IPS-NIHi7 (cell line): ENCODE measurements around the gene WFIKKN1.

Experiments used
- DNase-seq: peaks from one replicate; pipeline ENCODE4 v3.0.0; 2012; ENCODE audit warnings: mixed read lengths; ENCODE audit errors: extremely low spot score

WFIKKN1 gene, protein sequence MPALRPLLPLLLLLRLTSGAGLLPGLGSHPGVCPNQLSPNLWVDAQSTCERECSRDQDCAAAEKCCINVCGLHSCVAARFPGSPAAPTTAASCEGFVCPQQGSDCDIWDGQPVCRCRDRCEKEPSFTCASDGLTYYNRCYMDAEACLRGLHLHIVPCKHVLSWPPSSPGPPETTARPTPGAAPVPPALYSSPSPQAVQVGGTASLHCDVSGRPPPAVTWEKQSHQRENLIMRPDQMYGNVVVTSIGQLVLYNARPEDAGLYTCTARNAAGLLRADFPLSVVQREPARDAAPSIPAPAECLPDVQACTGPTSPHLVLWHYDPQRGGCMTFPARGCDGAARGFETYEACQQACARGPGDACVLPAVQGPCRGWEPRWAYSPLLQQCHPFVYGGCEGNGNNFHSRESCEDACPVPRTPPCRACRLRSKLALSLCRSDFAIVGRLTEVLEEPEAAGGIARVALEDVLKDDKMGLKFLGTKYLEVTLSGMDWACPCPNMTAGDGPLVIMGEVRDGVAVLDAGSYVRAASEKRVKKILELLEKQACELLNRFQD

DNA sequence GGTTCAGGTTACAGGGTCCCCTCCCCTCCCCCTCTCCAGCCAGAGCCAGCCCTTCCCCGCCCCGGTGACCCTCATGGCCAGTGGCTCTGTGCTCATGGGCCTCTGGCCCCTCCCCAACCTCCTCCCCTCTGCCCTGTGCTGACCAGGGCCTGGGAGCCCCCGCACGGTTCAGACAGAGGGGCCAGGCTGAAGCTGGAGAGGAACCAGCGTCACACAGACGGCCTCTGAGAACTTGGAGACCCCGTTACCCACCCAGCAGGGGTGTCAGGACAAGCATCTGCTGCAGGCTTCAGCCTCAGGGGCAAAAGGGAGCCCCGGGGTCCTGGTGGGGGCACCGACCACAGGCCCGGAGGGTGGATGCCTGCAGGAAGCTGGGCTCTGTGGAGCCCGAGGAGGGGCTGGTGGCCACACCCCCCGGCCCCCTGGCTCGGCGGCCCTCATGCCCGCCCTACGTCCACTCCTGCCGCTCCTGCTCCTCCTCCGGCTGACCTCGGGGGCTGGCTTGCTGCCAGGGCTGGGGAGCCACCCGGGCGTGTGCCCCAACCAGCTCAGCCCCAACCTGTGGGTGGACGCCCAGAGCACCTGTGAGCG is at the start of gene WFIKKN1:
Gene WFIKKN1, plus strand, starts transcription at position 171 of the 591 bp plus-strand sequence. Its CDS starts 269 bp downstream, at position 440.
- peak; percentile 86 for DNase-seq

GRCh38 chr16:582218-582613 is 48.6 kb upstream of the WFIKKN1 start:
- no peak for DNase-seq

- DNase-seq = no peak
Measured at GRCh38 chr16:582614-583331, 48.0 kb upstream of the WFIKKN1 start.

GRCh38 chr16:583470-583814 is 47.3 kb upstream of the WFIKKN1 start:
- DNase-seq = peak; percentile 62

DNA sequence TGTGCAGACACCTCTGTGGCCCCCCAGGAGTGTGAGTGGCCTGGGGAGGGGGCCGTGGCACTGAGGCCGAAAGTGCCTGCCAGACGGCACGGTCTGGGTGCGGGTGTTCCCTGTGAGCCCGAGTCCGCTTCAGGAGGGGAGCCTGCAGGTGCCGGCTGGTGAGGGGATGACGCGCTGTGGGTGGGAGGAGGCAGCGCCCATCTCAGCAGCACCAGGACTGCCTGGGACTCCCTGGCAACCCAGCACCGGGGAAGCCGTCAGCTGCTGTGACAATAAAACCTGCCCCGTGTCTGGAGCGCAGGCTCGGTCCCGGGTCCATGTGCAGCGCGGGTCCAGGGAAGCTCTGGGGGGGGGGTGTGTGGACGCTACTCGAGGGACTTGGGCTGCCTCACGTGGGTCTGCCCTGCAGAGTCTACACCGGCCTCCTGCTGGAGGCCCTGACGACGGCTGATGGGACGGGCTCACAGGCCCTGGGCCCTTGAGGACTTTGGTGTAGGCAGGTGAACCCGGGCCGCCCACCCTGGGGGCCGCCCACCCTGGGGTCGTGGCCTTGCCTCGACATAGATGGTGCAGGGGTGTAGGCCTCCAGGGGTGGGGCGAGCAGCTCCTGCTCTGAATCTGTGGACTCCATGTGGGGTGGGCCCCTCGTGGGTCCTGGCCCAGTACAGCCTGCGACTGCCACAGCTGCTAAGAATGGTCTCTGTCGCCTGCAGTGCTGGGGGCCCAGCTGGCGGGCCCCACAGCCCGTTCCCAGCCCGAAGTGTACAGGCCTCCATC is 46.8 kb upstream of the WFIKKN1 start:
- DNase-seq = no peak

DNA sequence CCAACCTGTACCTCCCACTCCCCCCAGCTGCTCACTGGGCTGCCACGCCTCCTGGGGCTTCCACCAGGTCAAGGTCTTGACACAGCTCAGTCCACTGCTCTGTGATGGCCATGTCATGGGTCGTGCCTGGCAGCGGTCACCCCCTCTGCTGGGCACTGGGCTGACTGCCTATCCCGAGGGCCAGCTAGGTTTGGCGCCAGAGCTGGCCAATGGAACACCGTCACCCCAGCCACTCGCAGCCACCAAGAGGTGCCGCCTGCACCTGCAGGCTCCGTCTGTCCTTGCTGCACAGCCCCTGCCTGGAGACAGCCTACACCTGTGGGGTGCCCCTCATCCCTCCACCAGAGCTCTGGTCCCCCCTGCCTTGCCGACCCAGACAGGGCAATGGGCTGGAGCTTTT is 45.4 kb upstream of the WFIKKN1 start:
- no peak for DNase-seq

DNA sequence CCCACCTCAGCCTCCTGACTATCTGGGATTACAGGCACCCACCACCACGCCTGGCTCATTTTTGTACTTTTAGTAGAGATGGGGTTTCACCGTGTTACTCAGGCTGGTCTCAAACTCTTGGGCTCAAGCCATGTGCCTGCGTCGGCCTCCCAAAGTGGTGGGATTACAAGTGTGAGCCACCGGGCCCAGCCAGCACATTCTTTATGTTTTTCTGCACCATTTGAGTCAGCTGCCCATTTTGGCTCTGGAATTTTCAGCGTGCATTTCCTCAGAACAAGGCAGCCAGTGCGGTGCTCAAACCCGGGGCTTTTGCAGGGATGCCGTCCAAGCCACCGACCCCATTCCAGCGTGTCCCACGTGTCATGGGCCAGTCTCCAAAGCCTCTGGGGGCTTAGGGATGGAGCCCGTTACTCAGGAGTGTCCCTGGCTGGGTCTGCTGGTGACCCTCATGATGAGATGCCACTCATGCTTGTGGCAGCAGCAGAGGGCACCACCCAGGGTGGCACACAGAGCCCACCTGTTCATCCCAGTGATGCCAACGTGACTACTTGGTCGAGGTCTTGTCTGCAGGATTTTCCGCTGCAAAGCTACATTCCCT is 44.6 kb upstream of the WFIKKN1 start:
- DNase-seq = no peak

GRCh38 chr16:586645-587590 is 43.9 kb upstream of the WFIKKN1 start:
- no peak for DNase-seq

DNA sequence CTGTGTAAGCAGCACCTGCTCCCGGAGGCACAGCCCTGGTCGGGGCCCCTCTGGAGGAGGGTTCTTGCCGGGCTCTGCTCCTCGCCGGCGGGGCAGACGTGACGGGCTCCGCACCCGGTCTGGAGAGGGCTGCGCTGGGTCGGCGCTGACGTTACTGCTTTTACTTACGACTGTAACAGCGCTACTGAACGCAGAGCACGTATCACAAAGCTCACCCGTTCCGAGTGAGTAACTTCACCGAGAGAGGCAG is 42.2 kb upstream of the WFIKKN1 start:
- DNase-seq = no peak

- peak; percentile 88 for DNase-seq
Measured at GRCh38 chr16:588889-589657, 41.7 kb upstream of the WFIKKN1 start.

DNA sequence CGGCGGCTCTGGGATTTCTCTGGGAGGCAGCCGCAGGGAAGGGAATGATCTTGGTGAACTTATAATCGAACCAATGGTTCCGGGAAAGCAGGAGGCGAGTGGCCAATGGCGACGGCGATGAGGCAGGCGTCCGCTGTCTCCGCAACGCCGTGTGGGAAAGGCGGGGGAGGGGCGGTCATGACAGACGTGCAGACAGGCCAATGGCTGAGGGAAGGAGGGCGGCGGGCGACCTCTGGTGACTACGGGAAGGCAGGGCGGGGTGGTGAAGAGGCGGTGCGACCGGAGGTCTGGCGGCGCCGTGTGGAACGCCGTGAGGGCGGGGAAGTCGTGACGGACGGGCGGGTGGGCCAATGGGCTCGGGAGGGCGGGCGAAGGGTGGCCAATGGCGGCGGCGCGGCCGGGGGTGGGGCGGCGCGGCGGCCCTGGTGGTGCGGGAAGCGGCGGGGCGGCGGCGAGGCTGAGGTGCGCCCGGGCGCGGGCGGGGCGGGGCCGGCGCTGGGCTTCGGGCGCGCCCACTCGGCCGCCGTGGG is 41.1 kb upstream of the WFIKKN1 start, which contains the start of gene RAB40C:
Gene RAB40C, plus strand, starts transcription at position 409 of the 530 bp plus-strand sequence. CDS start 226 bp downstream, outside the sequence.
- peak; percentile 98 for DNase-seq

GRCh38 chr16:590188-590814 is 40.5 kb upstream of the WFIKKN1 start:
- no peak for DNase-seq

GRCh38 chr16:590815-591200 is 40.0 kb upstream of the WFIKKN1 start:
- DNase-seq = no peak

DNA sequence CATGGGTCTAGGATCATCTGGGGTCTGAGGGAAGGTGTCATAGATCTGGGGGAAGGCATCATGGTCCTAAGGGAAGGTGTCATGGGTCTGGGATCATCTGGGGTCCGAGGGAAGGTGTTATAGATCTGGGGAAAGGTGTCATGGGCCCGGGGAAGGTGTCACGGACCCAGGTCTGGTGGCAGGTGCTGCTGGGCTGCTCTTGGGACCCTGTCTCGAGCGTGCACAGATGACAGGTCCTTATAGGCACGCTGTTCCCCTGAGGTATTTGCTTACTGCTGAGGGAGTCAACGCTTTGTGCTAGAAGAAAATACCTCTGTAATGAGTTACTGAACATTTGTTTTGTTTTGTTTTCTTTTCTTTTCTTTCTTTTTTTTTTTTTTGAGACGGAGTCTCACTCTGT is 39.6 kb upstream of the WFIKKN1 start:
- no peak for DNase-seq

- DNase-seq = no peak
Measured at GRCh38 chr16:591892-592517, 38.8 kb upstream of the WFIKKN1 start.

DNA sequence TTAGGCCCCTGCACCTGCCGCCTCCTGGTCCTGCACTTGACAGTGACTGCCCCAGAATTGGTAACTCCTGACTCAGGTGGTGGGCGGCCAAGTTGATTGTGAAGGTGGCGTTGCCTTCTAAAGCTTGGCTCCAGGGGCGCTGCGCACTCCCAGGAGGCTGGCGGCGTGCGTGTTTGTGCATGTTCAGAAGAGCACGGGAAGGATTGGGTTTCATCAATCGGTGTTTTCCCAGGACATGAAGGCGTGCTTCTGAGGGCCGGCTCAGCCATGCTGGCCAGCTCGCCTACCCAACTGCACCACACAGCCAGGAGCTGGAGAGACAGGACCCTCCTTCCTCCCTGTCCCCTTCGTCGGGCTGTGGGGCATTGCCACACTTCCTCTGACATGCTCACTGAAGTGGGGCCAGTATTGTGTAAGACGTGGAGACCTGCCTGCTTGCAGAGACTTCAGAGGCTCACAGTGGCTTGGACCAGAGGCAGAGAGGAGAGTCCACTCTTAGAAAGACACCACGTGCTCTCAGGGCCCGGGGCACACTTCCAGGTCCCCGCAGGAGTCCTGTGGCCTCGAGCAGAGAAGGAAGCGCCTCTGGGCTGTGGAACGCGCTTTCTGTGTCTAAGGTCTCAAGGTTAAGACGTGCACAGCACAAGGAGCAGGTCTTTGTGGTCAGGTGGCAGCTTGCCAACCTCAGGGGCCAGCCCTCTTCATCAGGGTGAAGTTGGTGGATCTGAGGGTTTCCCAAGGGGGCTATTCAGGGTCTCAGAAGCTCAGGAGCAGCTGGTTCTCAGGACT is 38.1 kb upstream of the WFIKKN1 start:
- DNase-seq = no peak

DNA sequence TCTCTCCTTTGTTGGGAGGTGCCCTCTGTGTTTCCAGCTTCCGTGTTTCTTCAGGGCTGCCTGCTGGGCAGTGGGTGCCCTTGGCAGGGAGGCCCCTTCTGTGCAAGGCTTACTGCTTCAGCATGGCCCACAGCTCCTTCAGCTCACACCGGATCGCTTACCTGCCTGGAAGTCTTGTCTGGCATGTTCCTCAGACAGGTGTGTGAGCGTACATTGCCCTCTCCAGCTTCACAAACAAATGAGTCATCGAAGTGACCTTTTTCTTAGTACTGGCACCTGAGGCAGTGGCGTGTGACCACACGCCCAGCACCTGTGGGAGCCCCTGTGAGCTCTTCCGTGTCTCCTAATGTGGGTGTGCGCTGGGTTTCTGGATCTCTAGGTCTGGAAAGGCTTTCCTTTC is 37.4 kb upstream of the WFIKKN1 start:
- no peak for DNase-seq

- DNase-seq = no peak
Measured at GRCh38 chr16:593807-594206, 37.0 kb upstream of the WFIKKN1 start.
